GM21447 (cell line): ENCODE results near the gene FSCB.
"Not testable (repeated sequence)": the region's sequence is repeated elsewhere in the genome, so short reads cannot be mapped to it uniquely, and the experiment has no call there.

ENCODE experiments used
- ATAC-seq: cut with Tn5 transposase; IDR thresholded peaks from one replicate; pipeline ENCODE4 v1.9.1; 2021; ENCODE audit not compliant: unreplicated experiment

Gene FSCB, protein sequence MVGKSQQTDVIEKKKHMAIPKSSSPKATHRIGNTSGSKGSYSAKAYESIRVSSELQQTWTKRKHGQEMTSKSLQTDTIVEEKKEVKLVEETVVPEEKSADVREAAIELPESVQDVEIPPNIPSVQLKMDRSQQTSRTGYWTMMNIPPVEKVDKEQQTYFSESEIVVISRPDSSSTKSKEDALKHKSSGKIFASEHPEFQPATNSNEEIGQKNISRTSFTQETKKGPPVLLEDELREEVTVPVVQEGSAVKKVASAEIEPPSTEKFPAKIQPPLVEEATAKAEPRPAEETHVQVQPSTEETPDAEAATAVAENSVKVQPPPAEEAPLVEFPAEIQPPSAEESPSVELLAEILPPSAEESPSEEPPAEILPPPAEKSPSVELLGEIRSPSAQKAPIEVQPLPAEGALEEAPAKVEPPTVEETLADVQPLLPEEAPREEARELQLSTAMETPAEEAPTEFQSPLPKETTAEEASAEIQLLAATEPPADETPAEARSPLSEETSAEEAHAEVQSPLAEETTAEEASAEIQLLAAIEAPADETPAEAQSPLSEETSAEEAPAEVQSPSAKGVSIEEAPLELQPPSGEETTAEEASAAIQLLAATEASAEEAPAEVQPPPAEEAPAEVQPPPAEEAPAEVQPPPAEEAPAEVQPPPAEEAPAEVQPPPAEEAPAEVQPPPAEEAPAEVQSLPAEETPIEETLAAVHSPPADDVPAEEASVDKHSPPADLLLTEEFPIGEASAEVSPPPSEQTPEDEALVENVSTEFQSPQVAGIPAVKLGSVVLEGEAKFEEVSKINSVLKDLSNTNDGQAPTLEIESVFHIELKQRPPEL

DNA sequence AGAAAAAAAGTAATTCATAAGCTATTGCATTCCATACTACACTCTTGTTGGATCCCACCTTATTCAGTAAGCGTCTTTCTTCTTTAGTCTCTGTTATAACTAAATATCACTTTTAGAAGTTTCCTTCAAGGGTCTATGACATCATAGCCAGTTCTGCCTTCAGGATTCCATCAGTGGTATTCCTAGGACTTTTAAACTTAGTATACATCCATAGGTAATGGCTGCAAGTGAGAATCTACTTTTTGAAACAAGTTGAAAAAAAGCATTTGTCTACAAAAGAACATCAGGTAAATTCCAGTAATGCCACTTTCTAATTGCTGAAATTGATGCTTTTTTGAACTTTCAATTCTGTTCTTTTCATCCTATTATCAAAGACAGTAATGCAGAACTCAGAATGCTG, at the start of gene FSCB:
FSCB (minus strand) TSS at position 101 of the 400 bp plus-strand sequence. CDS start 296 bp downstream, outside the sequence.
- ATAC-seq, result no peak

GRCh38 chr14:44531658-44532057, 24.6 kb upstream of the FSCB start:
- ATAC-seq, result no peak

GRCh38 chr14:44530475-44530874, 23.4 kb upstream of the FSCB start:
- no peak for ATAC-seq

DNA sequence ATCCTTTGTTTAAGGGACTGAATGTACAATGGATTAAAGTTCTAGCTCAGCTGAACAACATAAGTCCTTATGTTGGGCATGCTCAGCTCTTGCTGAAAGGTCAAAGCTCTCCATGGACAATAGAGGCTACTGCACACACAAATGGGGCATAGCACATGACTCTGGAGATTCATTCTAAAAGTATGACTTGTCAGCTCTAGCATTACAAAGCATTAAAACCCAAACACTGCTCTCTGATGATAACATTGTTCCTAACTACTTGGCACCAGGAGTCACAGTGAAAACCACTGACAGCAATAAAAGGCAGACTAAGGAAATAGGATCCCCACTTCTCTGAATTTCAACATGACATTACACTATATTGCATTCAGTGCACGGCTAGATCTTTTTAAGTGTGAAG, 21.9 kb upstream of the FSCB start:
- ATAC-seq, result no peak

DNA sequence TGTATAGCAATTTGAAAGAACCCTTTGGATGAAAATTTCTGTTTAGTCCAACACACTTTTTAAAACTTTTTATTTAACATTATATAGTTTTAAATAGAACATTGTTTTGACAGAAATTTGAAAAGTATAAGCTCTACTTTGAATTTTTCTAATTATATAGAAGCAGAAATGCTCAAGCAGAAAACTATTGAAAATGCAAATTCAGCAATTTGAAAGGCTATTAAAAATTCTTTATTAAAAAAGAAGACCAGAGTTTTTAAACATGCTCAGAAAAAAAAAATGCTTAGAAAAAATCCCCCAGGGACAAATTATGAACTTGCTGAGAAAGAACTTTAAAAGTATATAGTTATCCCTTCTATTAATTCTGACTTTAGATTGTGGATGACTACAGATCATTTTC, 21.1 kb upstream of the FSCB start:
- ATAC-seq, result no peak

- ATAC-seq, result no peak
These were observed 18.2 kb upstream of the FSCB start for GRCh38 chr14:44525237-44525636.

DNA sequence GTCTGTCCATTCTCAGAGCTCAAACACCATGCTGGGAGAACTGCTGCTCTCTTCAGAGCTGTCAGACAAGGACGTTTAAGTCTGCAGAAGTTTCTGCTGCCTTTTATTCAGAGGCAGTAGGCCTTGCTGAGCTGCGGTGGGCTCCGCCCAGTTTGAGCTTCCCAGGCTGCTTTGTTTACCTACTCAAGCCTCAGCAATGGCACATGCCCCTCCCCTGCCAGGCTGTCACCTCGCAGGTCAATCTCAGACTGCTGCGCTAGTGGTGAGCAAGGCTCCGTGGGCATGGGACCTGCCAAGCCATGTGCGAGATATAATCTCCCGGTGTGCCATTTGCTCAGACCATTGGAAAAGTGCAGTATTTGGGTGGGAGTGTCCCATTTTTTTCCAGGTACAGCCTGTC, 8.6 kb upstream of the FSCB start:
- not testable (repeated sequence) for ATAC-seq

- ATAC-seq, result no peak
These were observed 1.8 kb upstream of the FSCB start for GRCh38 chr14:44508834-44509233.

GRCh38 chr14:44505588-44505987, 1.5 kb downstream of the FSCB start:
- no peak for ATAC-seq

DNA sequence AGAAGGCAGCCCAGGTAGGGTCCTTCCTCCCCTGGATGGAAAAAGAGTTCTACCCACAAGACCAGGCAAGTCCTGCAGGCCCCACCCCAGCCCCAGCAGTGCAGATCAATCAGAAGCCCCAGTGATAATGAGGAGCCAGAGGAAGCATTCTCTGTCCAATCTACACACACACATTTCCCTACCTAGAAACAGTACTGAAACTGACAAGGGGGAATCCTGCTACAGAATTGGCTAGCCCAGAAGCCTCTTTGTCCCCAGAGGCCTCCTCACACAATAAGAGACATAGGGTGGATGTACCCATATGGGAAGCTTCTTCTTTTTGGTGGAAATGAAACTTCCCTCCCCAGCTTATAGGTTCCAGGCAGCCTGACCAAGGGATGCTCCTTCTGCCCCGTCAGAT, 9.9 kb downstream of the FSCB start:
- no peak for ATAC-seq

DNA sequence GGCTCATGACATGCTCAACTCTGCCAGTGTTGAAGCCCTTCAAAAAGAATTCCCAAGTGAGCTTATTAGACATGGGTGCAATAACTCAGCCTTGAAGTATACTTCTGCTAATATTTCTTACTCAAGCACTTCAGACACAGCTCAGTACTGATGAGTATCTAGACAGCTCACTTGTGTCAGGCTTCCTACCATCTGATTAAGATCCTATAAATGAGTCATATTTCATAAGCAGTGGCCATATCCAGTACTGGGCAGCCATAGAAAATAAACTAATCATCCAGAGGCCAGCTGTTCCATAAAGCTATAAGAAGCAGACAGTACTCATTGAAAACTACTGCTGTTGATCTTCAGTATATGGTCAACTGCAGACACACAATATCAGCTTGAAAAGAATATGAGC, 12.9 kb downstream of the FSCB start:
- no peak for ATAC-seq

- ATAC-seq, result no peak
These were observed 16.1 kb downstream of the FSCB start for GRCh38 chr14:44490966-44491365.

DNA sequence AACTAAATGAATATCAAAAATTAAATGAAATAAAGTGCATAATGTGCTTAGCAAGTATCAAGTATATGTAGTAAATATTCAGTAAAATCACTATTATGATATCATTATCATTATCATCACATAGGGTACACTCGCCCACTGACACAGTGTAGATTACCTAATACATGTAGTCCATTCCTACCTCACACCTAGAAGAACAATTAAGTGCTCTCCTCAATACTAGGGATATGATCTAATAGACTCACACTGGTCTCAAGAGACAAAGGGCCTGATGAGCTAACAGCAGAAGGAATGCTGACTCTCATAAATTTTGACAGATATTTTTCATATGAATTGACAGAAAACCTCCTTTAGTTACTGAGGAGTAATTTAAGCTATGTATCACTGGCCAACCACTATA, 29.1 kb downstream of the FSCB start:
- ATAC-seq, result no peak

DNA sequence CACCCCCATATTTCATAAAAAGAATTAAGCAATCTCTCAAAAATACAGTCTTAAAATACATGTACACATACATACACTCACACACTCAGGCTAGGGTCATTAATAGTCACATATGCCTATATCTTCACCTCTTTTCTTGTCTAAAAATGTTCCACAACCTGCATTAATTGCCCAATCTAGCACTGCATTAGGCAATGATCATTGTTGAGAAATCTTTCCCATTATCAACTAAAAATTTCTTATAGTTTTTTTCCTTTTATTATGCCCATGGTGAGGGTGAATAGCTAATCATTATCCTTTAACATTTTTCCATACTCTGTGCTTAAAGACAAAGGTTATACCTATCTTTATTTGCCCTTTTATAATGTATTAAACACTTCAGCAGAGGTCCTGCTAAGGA, 38.3 kb downstream of the FSCB start:
- ATAC-seq, result no peak

GRCh38 chr14:44463356-44464004, 43.6 kb downstream of the FSCB start:
- no peak for ATAC-seq

DNA sequence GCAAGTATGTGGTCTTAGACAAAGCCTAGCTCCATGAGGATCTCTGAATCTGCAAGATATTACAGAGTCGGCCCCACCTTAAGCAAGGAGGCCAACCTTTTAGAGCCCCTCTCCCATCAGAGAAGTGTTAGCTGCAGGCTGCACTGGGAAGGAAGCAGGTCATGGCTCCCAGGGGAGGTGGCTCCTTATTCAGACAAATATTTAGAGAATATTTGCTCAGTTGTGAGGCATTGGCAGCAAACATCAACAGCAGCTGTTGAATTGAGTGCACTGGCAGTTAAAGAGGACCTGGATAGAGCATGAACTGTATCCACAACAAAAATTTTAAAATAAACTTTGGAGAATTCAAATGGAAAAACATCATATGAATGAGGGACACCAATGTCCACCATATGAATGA, 44.7 kb downstream of the FSCB start:
- ATAC-seq, result no peak

DNA sequence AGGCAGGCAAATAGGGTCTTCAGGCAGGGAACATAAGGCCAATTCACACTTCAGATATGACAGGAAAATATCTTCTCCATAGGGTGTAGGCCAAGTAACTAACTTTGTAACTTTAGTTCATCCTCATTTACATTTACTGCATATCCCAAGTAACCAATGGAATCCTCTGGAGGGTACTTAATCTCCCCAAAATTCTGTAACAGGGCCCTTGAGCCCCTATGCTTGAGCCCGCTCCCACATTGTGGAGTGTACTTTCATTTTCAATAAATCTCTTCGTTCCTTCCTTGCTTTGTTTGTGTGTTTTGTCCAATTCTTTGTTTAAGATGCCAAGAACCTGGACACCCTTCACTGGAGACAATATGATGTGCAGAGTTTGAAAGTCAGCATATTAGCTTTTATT, 45.3 kb downstream of the FSCB start:
- no peak for ATAC-seq
